Kasumi-1 (cell line): ENCODE measurements around the gene TMEM240.
"Not testable (repeated sequence)": the region's sequence is repeated elsewhere in the genome, so short reads cannot be mapped to it uniquely, and the experiment has no call there.

ENCODE experiments used
- DNase-seq, 2 experiments: peaks; one replicate each; lab custom pipeline; 2025; lab: John Stamatoyannopoulos, UW

Gene TMEM240

DNA sequence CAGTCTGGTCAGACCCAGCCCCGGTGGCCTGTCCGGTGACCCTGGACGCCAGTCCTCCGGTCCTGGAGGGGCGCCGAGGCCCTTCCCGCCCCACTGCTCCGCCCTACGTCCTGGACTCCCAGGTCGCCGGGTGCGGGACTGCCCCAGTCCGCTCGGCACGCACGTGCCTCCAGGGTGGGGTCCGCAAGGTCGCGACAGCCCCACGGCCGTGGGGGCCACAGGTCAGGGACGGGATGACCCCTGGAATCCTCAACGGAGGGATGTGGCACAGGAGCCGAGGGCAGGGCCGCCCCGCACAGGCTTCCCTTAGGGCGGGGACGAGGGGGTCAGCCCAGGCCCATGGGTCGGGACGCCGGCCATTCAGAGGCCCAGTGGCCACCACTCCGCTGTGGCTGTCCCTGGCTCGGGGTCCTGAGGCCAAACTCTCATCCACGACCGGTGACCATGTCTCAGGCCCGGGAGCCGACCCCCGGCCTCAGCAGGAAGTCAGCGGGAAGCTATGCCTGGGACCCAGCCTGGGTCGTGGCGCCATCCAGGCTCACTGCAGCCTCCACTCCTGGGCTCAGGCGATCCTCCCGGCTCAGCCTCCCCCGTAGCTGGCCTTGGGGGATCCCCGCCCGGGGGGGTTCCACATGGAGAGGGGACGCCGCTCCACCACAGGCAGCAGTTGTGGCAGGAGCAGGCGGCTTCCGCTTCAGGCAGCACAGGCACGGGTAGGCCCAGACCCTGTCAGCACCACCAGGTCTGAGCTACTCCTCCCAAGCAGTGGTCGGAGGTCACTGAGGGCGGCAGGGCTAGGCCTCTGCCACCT is 599 bp upstream of the TMEM240 start:
- DNase-seq = no peak

- DNase-seq = no peak
Measured at GRCh38 chr1:1539310-1540089, 924 bp downstream of the TMEM240 start.

DNA sequence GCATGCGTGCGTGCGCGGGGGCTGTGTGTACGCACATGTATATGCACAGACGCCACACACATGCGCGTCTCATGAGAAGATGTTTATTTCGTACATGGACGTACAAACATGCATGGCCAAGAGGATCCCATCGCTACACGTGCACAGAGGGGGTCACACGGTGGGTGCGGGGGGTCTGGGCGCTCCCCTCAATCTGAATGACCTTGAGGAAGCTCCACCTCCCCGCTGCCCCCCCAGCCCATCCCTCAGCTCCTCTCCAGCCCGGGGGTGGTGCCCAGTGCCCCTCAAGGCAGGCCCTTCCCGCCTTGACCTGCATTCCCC is 1.5 kb downstream of the TMEM240 start:
- DNase-seq = no peak

- DNase-seq = no peak
Measured at GRCh38 chr1:1538334-1538733, 2.1 kb downstream of the TMEM240 start.

- no peak for DNase-seq
Measured at GRCh38 chr1:1537626-1538250, 2.7 kb downstream of the TMEM240 start.

GRCh38 chr1:1536938-1537546 is 3.4 kb downstream of the TMEM240 start:
- DNase-seq = no peak

DNA sequence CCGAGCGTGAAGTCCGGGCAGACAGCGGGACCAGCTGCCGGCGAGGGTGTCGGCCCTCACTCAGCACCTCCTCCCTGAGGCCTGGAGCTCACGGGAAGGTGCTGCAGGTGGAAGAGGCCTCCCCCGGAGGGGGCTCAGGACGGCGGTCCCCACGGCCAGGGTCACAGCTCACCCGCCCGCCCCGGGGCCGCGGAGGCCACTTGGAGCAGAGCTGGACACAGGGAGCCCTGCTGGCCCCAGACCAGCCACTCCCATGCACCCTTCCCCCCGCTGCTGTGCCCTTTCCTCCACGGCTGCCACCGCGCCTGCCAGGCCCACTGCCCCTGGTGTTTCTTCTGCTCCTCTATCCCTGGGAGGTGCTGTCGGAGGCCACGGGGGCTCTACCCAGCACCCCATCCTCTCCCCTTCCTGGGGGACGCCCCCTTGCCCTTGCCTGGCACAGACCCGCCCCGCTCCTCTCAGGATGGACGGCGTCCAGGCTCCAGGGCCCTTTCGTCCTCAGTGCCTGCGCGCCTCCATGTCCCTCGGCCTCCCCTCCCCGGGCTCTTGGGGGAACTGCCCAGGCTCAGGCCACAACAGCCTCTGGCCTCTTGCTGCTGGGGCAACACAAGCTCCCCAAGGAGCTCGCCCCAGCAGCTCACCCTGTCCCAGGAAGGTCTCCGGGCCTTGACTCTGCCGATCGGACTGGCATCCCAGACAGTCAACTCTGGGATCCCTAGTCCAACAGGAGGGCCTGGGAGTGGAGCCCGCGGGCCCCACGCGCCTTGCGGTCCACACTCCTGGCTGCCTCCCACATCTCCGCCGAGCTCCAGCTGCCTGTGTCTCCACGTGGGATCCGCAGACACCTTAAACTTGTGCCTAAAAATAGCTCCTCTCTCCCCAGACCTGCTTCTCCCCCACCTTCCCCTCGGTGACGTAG is 4.1 kb downstream of the TMEM240 start:
- no peak for DNase-seq

GRCh38 chr1:1535201-1536018 is 5.0 kb downstream of the TMEM240 start:
- DNase-seq = no peak

DNA sequence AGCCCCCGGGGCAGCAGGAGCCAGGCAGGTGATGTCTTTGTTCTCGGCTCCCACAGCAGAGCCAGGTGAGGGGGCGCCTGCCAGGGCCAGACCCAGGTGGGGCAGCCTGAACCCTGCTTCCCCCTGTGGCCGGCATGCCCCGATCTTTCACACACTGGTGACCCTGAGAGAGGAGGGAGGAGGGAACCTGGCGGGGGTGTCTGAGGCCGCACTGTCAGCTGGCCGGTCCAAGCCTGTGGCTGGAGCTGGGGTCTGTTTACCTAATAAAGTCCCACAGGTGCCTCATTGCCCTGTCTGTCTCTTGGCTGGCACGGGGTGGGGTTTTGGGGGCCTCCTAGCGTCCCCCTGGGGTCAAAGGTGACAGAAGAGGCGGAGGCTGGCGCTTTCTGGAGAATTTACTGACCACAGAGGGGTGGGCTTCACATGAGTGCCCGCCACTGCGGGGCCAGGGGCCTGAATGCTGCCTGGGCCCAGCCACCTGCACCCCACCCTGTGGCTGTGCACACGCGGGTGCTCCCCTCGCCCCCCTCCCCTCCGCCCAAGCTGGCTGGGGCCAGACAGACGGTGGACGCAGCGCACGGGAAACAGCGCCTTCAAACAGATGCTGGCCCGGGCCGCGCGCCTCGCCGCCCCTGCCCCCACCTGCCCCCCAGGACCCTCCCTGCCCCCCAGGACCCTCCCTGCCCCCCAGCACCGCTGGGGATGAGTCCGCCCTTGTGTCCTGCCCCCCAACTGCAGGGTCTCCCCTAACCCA is 5.8 kb downstream of the TMEM240 start:
- no peak for DNase-seq

GRCh38 chr1:1533894-1534291 is 6.5 kb downstream of the TMEM240 start:
- DNase-seq = not testable (repeated sequence)

GRCh38 chr1:1533176-1533893 is 7.1 kb downstream of the TMEM240 start:
- not testable (repeated sequence) for DNase-seq

- no peak for DNase-seq
Measured at GRCh38 chr1:1531947-1532346, 8.5 kb downstream of the TMEM240 start.

- no peak for DNase-seq
Measured at GRCh38 chr1:1529936-1530335, 10.5 kb downstream of the TMEM240 start.

GRCh38 chr1:1529321-1529720 is 11.1 kb downstream of the TMEM240 start:
- no peak for DNase-seq

- no peak for DNase-seq
Measured at GRCh38 chr1:1528301-1529267, 11.8 kb downstream of the TMEM240 start.

DNA sequence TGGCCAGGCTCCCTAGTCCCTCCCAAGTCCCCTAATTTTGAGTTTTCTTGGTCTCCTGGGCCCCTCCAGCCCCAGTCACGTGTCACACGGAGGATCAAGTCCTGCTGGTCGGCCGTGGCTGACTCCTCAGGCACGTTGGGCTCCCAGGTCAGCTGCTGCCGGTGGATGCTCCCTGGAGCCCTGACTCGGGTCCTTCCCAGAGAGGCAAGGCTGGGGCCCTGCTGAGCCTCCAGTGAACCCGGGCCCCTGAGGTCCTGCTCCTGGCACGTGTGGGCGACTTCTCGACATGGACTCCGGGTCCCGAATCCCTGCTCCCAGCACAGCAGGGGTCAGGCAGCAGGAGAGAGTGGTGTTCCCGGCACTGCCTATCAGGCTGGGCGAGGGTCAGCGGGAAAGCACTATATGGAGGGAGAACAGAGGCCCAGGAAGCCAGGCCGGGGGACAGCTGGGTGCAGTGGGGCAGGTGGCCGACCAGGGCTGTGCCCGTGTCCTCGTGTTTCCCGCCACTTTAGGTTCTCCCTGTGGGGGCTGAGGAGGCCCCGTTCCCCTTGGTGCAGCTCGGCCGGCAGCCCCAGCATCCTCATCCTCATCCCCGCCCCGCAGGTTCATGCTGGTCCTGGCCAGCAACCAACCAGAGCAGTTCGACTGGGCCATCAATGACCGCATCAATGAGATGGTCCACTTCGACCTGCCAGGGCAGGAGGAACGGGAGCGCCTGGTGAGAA is 13.2 kb downstream of the TMEM240 start:
- no peak for DNase-seq

DNA sequence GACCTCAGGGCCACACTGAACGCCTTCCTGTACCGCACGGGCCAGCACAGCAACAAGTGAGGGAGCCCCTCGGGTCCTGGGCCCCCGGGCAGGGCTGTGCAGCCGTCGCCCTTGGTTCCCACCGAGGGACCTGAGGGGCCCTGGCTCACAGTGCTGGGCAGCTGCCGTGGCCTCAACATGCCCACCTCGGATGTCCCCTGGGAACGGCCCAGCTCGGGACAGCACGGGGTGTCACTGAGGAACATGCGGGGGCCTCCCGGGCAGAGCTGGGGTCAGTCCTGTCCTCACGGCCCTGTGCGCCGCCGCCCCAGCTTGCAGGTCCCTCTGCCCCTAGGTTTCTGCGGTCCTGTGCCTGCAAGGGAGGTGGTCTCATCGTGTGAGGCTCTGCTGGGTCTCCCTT is 13.9 kb downstream of the TMEM240 start:
- not testable (repeated sequence) for DNase-seq
